Stimulated activated CD4-positive, alpha-beta T cell treated with anti-CD3 and anti-CD28 coated beads, Interleukin-2, amount 100 ng/mL, for 48 hours (primary cell): ENCODE measurements around the gene CCDC92.

Experiments
- DNase-seq, 2 donors: peaks; one replicate each; pipeline ENCODE4 v3.0.0-alpha.2; 2020

CCDC92 gene

GRCh38 chr12:124001343-124001742 lies 28.7 kb upstream of the CCDC92 start:
- no peak for DNase-seq

DNA sequence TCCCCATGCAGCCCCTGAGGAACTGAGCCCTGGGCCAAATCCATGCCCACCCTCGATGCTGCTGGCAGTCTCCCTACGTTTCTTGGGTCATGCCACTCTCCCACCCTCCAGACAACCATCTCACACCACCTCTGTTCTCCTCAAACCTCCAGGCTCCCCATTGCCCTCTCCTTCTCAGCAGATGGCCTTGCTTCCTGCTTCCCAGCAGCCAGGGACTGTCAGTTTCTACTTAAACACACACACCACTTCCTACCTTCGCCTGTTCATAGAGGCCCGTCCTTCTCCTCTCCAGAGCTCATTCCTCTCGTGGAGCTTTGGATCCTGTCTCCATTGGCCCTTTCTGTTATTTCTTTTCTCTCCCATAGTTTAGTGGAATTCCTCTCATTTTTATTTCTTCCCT lies 27.5 kb upstream of the CCDC92 start:
- no peak for DNase-seq

GRCh38 chr12:123998991-123999359 lies 26.3 kb upstream of the CCDC92 start:
- no peak for DNase-seq

DNA sequence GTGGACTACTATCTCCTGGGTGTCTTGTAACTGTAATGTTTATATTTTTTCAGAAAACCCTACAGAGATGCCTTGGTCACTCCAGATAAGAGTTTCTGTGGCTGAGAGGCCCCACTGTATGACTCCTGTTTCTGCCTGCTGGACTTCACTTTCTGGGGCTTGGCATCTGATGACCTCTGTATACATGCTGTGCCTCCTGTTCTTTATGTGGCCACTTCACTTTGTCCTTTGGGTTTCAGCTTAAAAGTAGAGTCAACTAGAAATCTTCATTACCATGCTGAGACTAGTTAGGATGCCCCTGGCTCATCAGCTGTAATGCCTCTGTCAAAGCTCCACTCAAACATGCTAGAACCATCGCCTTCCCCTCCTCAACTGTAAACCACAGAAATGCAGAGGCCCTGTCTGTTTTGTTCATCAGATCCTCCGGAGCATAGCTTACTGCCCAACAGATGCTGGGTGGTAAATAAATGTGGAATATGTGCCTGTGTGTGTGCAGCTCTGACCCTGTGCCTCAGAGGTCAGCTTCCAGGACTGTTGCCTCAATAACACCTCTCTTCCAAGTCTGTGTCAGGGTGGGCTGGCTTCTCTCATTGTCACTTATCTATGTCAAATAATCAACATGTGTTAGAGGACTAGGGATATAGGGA lies 25.8 kb upstream of the CCDC92 start:
- DNase-seq: no peak

DNA sequence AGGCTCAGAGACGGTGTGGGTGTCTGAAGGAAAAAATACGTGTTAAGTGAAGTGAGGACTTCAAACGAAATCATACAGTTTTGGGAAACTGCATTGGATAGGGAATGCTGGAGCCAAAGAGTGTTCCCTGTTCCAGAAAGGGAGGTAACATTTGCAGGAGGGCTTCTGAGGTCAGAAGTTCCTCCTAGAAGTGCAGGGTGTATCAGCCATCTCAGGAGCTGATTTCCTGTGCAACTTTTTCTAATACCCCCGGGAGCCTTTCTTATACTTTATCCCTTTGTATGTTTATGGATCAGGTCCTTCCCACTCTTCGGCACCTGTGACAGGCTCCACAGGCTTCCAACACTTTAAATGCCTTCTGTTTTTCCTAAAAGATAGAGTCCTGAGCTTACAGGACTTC lies 25.3 kb upstream of the CCDC92 start:
- DNase-seq: no peak

DNA sequence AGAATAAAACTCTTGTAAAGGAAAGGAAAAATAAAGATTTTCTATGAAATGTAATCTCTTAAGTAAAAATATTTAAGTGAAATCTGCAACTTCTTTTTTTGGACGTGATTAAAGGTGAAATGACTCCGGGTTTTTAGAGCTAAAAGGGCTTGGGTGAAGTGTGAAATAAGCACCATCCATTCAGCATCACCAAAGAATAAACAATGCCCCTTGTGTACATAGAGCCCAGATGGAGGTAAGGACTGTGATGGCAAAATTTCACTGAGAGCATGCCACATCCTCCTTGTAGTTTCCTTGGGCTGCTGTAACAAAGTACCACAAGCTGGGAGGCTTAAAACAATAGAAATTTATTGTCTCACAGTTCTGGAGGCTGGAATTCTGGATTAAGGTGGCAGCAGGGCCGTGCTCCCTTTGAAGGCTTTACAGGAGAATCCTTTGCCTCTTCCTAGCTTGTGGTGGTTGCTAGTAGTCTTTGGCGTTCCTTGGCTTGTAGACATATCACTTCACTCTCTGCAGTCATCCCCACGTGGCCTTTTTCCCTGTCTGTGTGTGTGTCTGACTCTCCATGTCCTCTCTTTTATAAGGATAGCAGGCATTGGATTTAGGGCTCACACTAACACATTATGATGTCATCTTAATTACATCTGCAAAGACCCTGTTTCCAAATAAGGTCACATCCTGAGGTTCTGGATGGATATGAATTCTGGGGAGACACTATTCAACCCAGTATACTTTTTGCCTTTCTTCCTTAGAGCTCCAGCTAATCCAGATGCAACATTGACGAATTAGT lies 24.6 kb upstream of the CCDC92 start:
- no peak for DNase-seq

DNA sequence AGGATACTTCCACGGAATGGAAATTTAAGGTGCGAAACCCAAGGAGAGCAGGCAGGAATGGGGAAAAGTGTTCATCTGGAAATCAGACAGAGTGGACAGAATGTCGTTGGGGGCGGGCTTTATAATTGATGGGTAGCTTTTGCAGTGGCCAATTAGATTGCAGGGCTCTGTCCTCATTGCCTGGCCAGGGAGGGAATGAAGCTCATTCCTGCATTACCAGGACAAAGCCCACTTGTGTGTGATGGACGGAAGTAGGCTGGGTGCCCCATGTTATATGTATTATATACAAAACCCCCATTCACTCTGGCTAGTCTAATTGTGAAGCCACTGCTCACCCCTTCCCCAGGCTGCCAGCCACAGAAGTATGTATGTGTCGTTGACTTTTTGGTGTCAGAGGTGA lies 23.9 kb upstream of the CCDC92 start:
- no peak for DNase-seq

DNA sequence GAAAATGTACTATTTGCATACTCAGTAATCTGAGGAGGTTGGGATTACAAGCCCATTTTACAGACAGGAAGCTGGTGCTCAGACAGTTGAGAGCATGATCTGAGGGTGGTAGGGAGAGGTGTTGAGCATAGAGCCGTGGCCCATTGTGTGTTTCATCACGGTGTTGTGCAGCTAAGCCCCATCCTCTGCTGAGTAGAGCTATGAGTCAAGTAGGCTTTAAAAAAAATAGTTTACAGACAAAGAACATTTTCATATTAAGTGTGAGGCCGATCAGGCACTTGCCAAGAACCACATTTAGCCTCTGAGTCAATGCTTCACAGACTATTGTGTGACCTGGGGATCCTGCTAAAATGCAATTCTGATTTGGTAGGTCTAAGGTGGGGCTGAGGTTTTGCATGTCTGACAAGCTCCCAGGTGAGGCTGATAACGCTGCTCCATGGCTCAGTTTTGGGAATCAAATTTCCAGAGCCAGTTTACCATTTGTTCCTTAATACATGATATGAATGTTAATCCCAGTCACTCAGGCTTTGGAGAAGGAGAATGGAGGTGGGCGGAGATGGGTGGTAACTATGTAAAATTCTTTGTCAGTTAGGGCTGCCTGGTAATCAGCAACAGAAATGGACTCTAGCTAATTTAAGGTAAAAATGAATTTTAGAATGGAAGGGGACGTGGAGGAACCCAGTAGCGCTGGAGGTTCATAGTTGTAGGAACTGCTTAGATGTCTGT lies 22.6 kb upstream of the CCDC92 start:
- DNase-seq: no peak

DNA sequence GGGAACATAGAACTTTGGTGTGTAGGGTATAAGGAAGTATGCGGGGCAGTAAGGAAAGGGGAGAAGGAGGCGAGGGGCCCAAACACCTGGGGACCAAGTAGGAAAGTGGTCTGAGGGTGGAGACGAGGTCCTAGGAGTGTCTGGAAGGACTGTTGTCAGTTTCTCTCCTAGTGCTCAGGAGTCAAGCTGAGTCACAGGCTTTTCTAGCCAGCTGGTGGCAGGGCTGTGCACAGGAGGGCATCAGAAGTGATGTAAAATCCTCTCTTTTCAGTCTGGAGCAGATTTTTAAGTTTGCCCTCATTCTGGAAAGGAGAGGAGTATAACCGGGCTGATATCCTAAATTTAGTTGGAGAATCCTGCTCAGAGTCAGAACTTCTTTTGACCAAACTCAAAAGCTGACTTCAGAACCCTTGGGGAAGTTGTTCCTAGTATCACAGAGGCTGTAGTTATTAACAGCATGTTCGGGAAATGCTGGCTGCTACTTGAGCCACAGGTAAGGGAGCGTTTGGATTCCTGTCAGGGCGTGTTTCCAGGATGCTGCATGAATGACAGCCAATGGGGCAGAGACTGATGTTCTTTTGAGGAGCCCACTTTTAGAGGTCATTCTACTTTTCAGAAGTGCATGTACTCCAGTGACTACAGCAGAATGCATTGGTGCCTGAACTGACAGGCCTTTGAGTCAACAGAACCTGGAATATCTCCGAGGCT lies 19.6 kb upstream of the CCDC92 start:
- DNase-seq: no peak

GRCh38 chr12:123991372-123991951 lies 18.8 kb upstream of the CCDC92 start:
- no peak for DNase-seq

GRCh38 chr12:123990511-123990910 lies 17.9 kb upstream of the CCDC92 start:
- DNase-seq: no peak

GRCh38 chr12:123989753-123990152 lies 17.1 kb upstream of the CCDC92 start:
- no peak for DNase-seq

GRCh38 chr12:123989168-123989567 lies 16.5 kb upstream of the CCDC92 start:
- no peak for DNase-seq

GRCh38 chr12:123987022-123987421 lies 14.4 kb upstream of the CCDC92 start:
- DNase-seq: no peak

DNA sequence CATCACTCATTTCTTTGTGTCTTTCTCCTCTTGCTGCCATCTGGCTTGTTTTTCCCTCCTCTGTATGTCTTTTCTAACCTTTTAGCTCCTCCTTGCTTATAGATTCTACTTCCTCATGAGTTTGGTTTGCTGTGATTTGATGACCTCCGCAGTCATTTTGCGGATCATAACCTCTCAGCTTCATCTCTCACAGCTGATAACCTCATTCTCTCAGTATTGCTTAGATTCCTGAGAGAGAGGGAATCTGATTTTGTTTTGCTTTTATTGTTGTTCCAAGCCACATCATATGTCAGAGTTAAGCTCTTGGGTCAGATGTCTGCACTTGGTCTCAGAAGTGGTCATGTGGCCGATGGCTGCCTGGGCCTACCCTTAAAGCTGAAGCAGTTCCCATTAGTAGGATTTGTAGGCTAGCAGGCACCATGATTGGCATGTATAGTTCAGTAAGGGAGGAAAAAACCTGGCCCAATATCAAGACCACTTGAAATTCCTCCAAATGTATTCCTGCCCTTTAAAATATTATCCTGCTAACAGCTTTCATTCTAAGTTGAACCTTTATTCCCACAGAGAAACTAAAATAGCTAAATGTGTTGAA lies 13.8 kb upstream of the CCDC92 start:
- no peak for DNase-seq

DNA sequence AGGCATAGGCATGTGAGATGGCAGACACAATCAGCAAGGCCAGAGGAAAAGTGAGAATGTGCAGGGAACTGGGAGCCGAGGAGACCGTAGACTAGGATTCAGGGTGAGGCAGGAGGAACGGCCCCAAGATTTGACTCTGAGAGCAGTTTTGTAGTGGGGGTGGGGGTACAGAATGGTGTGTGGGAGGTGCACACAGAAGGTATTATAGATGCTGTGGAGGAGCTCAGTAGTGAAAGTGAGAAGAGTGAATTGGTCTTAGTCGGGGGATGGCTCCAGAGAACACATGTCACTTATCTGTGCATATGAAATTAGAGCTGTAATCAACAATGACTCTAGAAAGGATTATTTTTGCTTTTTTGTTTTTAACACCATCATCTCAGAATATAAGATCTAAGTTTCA lies 12.3 kb upstream of the CCDC92 start:
- no peak for DNase-seq

- DNase-seq: peak in 1 of 2 donors; percentile 22
Observed at GRCh38 chr12:123983822-123984485, 11.3 kb upstream of the CCDC92 start.

GRCh38 chr12:123982269-123982668 lies 9.6 kb upstream of the CCDC92 start:
- no peak for DNase-seq

- DNase-seq: no peak
Observed at GRCh38 chr12:123979566-123979965, 6.9 kb upstream of the CCDC92 start.

DNA sequence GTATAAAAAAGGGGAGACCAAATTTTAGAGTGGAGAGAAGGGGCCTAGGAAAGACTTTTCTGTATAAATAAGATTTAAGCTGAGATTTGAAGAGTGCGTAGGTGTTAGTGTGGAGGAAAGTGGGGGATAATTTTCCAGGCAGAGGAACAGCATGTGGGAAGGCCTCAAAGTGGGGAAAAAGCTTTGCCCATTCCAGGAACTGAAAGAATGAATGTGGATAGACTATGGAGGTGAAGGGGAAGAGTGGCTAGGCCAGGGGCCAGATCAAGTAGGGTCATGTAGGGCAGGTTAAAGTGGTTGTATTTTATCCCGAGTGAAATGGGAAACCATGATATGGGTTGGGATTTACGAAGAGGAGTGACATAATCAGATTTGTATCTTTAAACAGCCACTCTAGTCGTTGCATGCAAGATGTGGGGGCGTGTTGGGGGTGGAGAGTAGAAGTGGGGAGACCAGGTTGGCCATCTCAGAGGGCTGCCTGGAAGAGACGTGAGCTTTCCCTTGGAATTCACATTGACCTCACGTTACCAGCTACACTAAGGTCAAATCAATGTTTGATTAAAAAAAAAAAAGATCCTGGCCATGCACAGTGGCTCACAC lies 3.7 kb upstream of the CCDC92 start:
- no peak for DNase-seq

DNA sequence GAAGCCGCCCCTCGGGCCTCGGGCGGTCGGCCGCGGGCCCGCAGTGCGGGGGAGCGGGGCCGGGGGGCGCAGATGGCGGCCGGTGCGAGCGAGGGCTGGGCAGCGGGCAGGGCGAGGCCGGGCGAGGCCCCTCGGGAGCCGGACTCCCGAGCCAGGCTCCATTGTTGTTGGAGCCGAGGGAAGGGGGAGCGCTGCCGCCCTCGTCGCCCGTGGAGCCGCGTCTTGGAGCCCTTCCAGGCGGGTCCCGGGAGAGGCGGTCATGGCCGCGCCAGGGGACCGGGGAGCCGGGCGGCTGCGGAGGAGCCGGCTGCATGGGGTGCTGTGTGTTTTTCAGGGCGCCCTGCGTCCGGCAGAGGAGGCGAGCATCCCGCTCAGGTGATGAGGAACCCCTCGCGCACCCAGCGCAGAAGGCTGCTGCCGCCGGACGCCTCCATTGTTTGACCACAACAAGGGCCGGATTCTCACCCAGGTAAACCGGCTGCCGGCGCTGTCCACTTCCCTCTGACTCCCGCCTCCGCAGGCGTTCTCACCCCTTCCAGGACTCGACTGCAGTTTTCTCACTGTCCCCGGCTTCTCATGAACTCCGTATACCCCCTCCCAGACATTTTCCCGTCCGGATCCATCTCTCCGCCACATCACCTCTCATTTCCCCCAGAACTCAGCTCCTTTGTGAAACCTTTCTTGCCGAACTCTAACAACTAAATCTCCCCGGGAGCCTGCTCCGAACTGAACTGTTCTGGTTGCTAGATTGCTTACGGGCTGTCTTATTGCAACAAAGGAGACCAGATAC lies 1.1 kb upstream of the CCDC92 start:
- peak; percentile 2 to 14 for DNase-seq
